Neutrophil (primary cell): ENCODE data around the gene ST7.

Experiments
- H3K27ac ChIP-seq: fragments of 200-600 bp; sonication (generic); 2 replicates; pipeline ENCODE4 v1.5.1; 2016; ENCODE audit warnings: mild to moderate bottlenecking, moderate library complexity
- H3K27me3 ChIP-seq: fragments of 200-600 bp; sonication (generic); 2 replicates; pipeline ENCODE4 v1.6.0; 2016; ENCODE audit warnings: mild to moderate bottlenecking
- H3K36me3 ChIP-seq: fragments of 200-600 bp; sonication (generic); 2 replicates; pipeline ENCODE4 v1.5.1; 2017
- H3K4me1 ChIP-seq, 2 experiments: fragments of 200-600 bp in 1 of 2; sonication (generic) in 1 of 2; 1 replicate in 1 of 2; 2 replicates in 1 of 2; pipeline versions ENCODE4 v1.5.1 to v1.6.1; 2013 to 2016; ENCODE audit warnings: low read depth in 1 of 2, low read length in 1 of 2, mild to moderate bottlenecking in 1 of 2, moderate library complexity in 1 of 2; ENCODE audit not compliant: control insufficient read depth in 1 of 2, insufficient read depth in 1 of 2
- H3K4me3 ChIP-seq, 2 experiments: fragments of 200-600 bp in 1 of 2; sonication (generic) in 1 of 2; 1 replicate in 1 of 2; 2 replicates in 1 of 2; pipeline ENCODE4 v1.5.1; 2013 to 2016; ENCODE audit warnings: low read depth in 1 of 2, low read length in 1 of 2, mild to moderate bottlenecking in 1 of 2, moderate library complexity in 1 of 2
- H3K9me3 ChIP-seq: fragments of 200-600 bp; sonication (generic); 2 replicates; pipeline ENCODE4 v1.5.1; 2016
- TF ChIP-seq, protein P1 (sequence below): fragments of 200-600 bp; sonication (generic); IDR thresholded peaks from 2 replicates; pipeline ENCODE4 v1.5.1; 2016; ENCODE audit warnings: antibody characterized with exemption

ST7 gene

GRCh38 chr7:117071551-117071950, 118.2 kb downstream of the ST7 start:
- TF ChIP-seq, protein P1, sequence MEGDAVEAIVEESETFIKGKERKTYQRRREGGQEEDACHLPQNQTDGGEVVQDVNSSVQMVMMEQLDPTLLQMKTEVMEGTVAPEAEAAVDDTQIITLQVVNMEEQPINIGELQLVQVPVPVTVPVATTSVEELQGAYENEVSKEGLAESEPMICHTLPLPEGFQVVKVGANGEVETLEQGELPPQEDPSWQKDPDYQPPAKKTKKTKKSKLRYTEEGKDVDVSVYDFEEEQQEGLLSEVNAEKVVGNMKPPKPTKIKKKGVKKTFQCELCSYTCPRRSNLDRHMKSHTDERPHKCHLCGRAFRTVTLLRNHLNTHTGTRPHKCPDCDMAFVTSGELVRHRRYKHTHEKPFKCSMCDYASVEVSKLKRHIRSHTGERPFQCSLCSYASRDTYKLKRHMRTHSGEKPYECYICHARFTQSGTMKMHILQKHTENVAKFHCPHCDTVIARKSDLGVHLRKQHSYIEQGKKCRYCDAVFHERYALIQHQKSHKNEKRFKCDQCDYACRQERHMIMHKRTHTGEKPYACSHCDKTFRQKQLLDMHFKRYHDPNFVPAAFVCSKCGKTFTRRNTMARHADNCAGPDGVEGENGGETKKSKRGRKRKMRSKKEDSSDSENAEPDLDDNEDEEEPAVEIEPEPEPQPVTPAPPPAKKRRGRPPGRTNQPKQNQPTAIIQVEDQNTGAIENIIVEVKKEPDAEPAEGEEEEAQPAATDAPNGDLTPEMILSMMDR = no peak
- H3K4me1 ChIP-seq = peaks cover 0 to 5% of the 10 kb centered on the region in 2 experiments
- no peak overlapping the region for H3K4me3 ChIP-seq
- H3K9me3 ChIP-seq = no peaks in the 10 kb centered on the region
- no peaks in the 10 kb centered on the region for H3K36me3 ChIP-seq
- no peak overlapping the region for H3K27ac ChIP-seq
- no peaks in the 10 kb centered on the region for H3K27me3 ChIP-seq

GRCh38 chr7:117072620-117073118, 119.4 kb downstream of the ST7 start:
- TF ChIP-seq, protein P1 = no peak
- H3K4me3 ChIP-seq = no peak overlapping the region
- H3K27me3 ChIP-seq = no peaks in the 10 kb centered on the region
- H3K36me3 ChIP-seq = no peaks in the 10 kb centered on the region
- H3K9me3 ChIP-seq = no peaks in the 10 kb centered on the region
- peaks cover 0 to 5% of the 10 kb centered on the region in 2 experiments for H3K4me1 ChIP-seq
- H3K27ac ChIP-seq = no peak overlapping the region

GRCh38 chr7:117074378-117074777, 121.1 kb downstream of the ST7 start:
- TF ChIP-seq, protein P1 = no peak
- Histone ChIP-seq H3K4me3 (no peak overlapping the region), H3K36me3 (no peaks in the 10 kb centered on the region), H3K4me1 (peaks cover 0 to 5% of the 10 kb centered on the region in 2 experiments), H3K27me3 (no peaks in the 10 kb centered on the region), H3K9me3 (no peaks in the 10 kb centered on the region), H3K27ac (no peak overlapping the region)

- Histone ChIP-seq H3K4me1 (peaks cover 0 to 5% of the 10 kb centered on the region in 2 experiments), H3K36me3 (no peaks in the 10 kb centered on the region)
- TF ChIP-seq, protein P1 = no peak
These were observed 122.6 kb downstream of the ST7 start for GRCh38 chr7:117075934-117076333.

GRCh38 chr7:117076426-117076943, 123.2 kb downstream of the ST7 start:
- no peaks in the 10 kb centered on the region for H3K27me3 ChIP-seq
- no peak overlapping the region for H3K4me3 ChIP-seq
- TF ChIP-seq, protein P1 = no peak
- H3K36me3 ChIP-seq = no peaks in the 10 kb centered on the region
- H3K4me1 ChIP-seq = peaks cover 0 to 5% of the 10 kb centered on the region in 2 experiments
- no peaks in the 10 kb centered on the region for H3K9me3 ChIP-seq
- H3K27ac ChIP-seq = no peak overlapping the region

More at GRCh38 chr7:117075934-117076333, 122.6 kb downstream of the ST7 start:
- Histone ChIP-seq H3K27ac (no peak overlapping the region), H3K27me3 (no peaks in the 10 kb centered on the region), H3K9me3 (no peaks in the 10 kb centered on the region), H3K4me3 (no peak overlapping the region)
